ENCODE results near the gene MFAP4.

DNA sequence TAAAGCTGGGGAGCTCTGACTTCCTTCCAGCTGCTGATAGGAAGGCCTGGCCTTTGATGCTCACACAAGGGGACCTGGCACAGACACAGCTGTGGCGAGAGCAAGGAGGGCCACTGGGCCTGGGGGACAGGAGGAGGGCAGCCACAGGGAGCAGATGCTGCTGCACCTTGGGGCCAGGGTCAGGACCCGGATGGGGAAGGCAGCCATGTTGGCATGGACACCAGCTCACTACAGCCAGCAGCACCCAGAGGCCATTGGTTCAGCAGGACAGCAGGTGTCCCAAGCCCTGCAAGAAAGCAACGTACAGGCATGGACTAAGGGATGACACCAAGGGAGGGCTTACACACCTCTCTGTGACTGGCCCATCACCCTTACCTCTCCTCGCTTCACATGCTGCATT is 16.0 kb upstream of the MFAP4 start:
- no peak for TF ChIP-seq EZH2 (IDR thresholded peaks at IDR 0.05)
- TF ChIP-seq POLR2AphosphoS5 (IDR thresholded peaks at IDR 0.05; ENCODE audit: borderline replicate concordance, low read depth, low read length), result no peak
- no peak for TF ChIP-seq FOXP2 (optimal IDR thresholded peaks at IDR 0.05; ENCODE audit: control extremely low read depth, extremely low read length, insufficient read depth)
